Measurements from ENCODE around the gene MBOAT2.

GRCh38 chr2:8907764-8908288, 95.7 kb downstream of the MBOAT2 start:
- no peak for TF ChIP-seq CTCF (IDR thresholded peaks at IDR 0.05; ENCODE audit: insufficient read depth, low read length, poor library complexity, severe bottlenecking)
- no peak for TF ChIP-seq EZH2phosphoT487 (conservative IDR thresholded peaks at IDR 0.05; ENCODE audit: low read length)

All from SU-DHL-6 (cell line).